ENCODE measurements around the gene HNRNPA2B1. TPM values are rescaled to one million over a fixed set of nuclear protein-coding genes. Genes with fewer than 3 reads are reported as not detected.

The HNRNPA2B1 gene
- total and polyA plus RNA-seq, 2 donors: 186 to 496 TPM

- Histone ChIP-seq H3K36me3 (ENCODE audit: insufficient read depth) (peaks cover 30% of the 10 kb centered on the region), H3K4me3 (ENCODE audit: low read depth, low read length) (no peak overlapping the region), H3K4me1 (ENCODE audit: insufficient read depth) (no peaks in the 10 kb centered on the region), H3K27ac (ENCODE audit: low read depth) (no peak overlapping the region)
- no peak for DNase-seq (ENCODE audit: extremely low spot score)
- 66% methylated on average over 3 of the region's 3 CpGs for WGBS
These were observed 8.0 kb downstream of the HNRNPA2B1 start for GRCh38 chr7:26192485-26193087.

- WGBS: 76% methylated on average over 1 of the region's 1 CpG
- H3K4me1 ChIP-seq (ENCODE audit: insufficient read depth): no peaks in the 10 kb centered on the region
- DNase-seq (ENCODE audit: extremely low spot score): no peak
These were observed 8.5 kb downstream of the HNRNPA2B1 start for GRCh38 chr7:26191974-26192479.

GRCh38 chr7:26191233-26191973 lies 9.1 kb downstream of the HNRNPA2B1 start:
- H3K4me3 ChIP-seq (ENCODE audit: low read depth, low read length): no peak overlapping the region
- 76% methylated on average over 7 of the region's 7 CpGs for WGBS
- no peak overlapping the region for H3K27ac ChIP-seq (ENCODE audit: low read depth)
- peaks cover 30% of the 10 kb centered on the region for H3K36me3 ChIP-seq (ENCODE audit: insufficient read depth)
- DNase-seq (ENCODE audit: extremely low spot score): no peak
- H3K4me1 ChIP-seq (ENCODE audit: insufficient read depth): no peaks in the 10 kb centered on the region

More at GRCh38 chr7:26191974-26192479, 8.5 kb downstream of the HNRNPA2B1 start:
- Histone ChIP-seq H3K36me3 (ENCODE audit: insufficient read depth) (peaks cover 30% of the 10 kb centered on the region), H3K27ac (ENCODE audit: low read depth) (no peak overlapping the region), H3K4me3 (ENCODE audit: low read depth, low read length) (no peak overlapping the region)

- Histone ChIP-seq H3K4me3 (ENCODE audit: low read depth, low read length) (no peak overlapping the region), H3K4me1 (ENCODE audit: insufficient read depth) (no peaks in the 10 kb centered on the region), H3K27ac (ENCODE audit: low read depth) (no peak overlapping the region), H3K36me3 (ENCODE audit: insufficient read depth) (peaks cover 28% of the 10 kb centered on the region)
- 62% methylated on average over 1 of the region's 1 CpG for WGBS
- no peak for DNase-seq (ENCODE audit: extremely low spot score)
These were observed 10.1 kb downstream of the HNRNPA2B1 start for GRCh38 chr7:26190417-26190869.

GRCh38 chr7:26189697-26190096 lies 10.8 kb downstream of the HNRNPA2B1 start:
- no peak for DNase-seq (ENCODE audit: extremely low spot score)
- WGBS: 81% methylated on average over 3 of the region's 3 CpGs
- H3K27ac ChIP-seq (ENCODE audit: low read depth): no peak overlapping the region
- no peak overlapping the region for H3K4me3 ChIP-seq (ENCODE audit: low read depth, low read length)
- H3K36me3 ChIP-seq (ENCODE audit: insufficient read depth): peaks cover 25% of the 10 kb centered on the region
- H3K4me1 ChIP-seq (ENCODE audit: insufficient read depth): no peaks in the 10 kb centered on the region

- Histone ChIP-seq H3K36me3 (ENCODE audit: insufficient read depth) (peaks cover 22% of the 10 kb centered on the region), H3K27ac (ENCODE audit: low read depth) (no peak overlapping the region), H3K4me1 (ENCODE audit: insufficient read depth) (no peaks in the 10 kb centered on the region), H3K4me3 (ENCODE audit: low read depth, low read length) (no peak overlapping the region)
- DNase-seq (ENCODE audit: extremely low spot score): no peak
- whole genome bisulfite sequencing: 91% methylated on average over 3 of the region's 3 CpGs
These were observed 11.5 kb downstream of the HNRNPA2B1 start for GRCh38 chr7:26188957-26189541.

- WGBS: 82% methylated on average over 9 of the region's 9 CpGs
- Histone ChIP-seq H3K4me3 (ENCODE audit: low read depth, low read length) (no peak overlapping the region), H3K4me1 (ENCODE audit: insufficient read depth) (no peaks in the 10 kb centered on the region), H3K27ac (ENCODE audit: low read depth) (no peak overlapping the region), H3K36me3 (ENCODE audit: insufficient read depth) (peaks cover 21% of the 10 kb centered on the region)
- DNase-seq (ENCODE audit: extremely low spot score): no peak
These were observed 12.2 kb downstream of the HNRNPA2B1 start for GRCh38 chr7:26188206-26188956.

GRCh38 chr7:26187380-26188205 lies 13.0 kb downstream of the HNRNPA2B1 start:
- Histone ChIP-seq H3K4me1 (ENCODE audit: insufficient read depth) (no peaks in the 10 kb centered on the region), H3K4me3 (ENCODE audit: low read depth, low read length) (no peak overlapping the region), H3K27ac (ENCODE audit: low read depth) (no peak overlapping the region), H3K36me3 (ENCODE audit: insufficient read depth) (peaks cover 19% of the 10 kb centered on the region)
- WGBS: 72% methylated on average over 11 of the region's 11 CpGs
- DNase-seq (ENCODE audit: extremely low spot score): no peak

GRCh38 chr7:26186364-26187311 lies 13.9 kb downstream of the HNRNPA2B1 start:
- Histone ChIP-seq H3K36me3 (ENCODE audit: insufficient read depth) (peaks cover 14% of the 10 kb centered on the region), H3K4me1 (ENCODE audit: insufficient read depth) (no peaks in the 10 kb centered on the region), H3K4me3 (ENCODE audit: low read depth, low read length) (no peak overlapping the region), H3K27ac (ENCODE audit: low read depth) (no peak overlapping the region)
- WGBS: 69% methylated on average over 5 of the region's 5 CpGs
- DNase-seq (ENCODE audit: extremely low spot score): no peak

GRCh38 chr7:26185844-26186180 lies 14.7 kb downstream of the HNRNPA2B1 start:
- no peak overlapping the region for H3K27ac ChIP-seq (ENCODE audit: low read depth)
- 92% methylated on average over 1 of the region's 1 CpG for WGBS
- no peak overlapping the region for H3K4me3 ChIP-seq (ENCODE audit: low read depth, low read length)
- H3K36me3 ChIP-seq (ENCODE audit: insufficient read depth): peaks cover 11% of the 10 kb centered on the region
- DNase-seq (ENCODE audit: extremely low spot score): no peak
- no peaks in the 10 kb centered on the region for H3K4me1 ChIP-seq (ENCODE audit: insufficient read depth)

GRCh38 chr7:26185131-26185843 lies 15.3 kb downstream of the HNRNPA2B1 start:
- Histone ChIP-seq H3K27ac (ENCODE audit: low read depth) (no peak overlapping the region), H3K4me1 (ENCODE audit: insufficient read depth) (no peaks in the 10 kb centered on the region), H3K4me3 (ENCODE audit: low read depth, low read length) (no peak overlapping the region), H3K36me3 (ENCODE audit: insufficient read depth) (peaks cover 8% of the 10 kb centered on the region)
- DNase-seq (ENCODE audit: extremely low spot score): no peak
- 90% methylated on average over 10 of the region's 10 CpGs for WGBS

Data from urinary bladder (tissue), 4 donors.